ENCODE measurements around the gene WIPF1. TPM values are rescaled to one million over a fixed set of nuclear protein-coding genes. Genes with fewer than 3 reads are reported as not detected.
"Not testable (repeated sequence)": the region's sequence is repeated elsewhere in the genome, so short reads cannot be mapped to it uniquely, and the experiment has no call there.

WIPF1 gene
- polyA plus RNA-seq, 4 donors = 26.7 to 30.8 (median 28.4) TPM

DNA sequence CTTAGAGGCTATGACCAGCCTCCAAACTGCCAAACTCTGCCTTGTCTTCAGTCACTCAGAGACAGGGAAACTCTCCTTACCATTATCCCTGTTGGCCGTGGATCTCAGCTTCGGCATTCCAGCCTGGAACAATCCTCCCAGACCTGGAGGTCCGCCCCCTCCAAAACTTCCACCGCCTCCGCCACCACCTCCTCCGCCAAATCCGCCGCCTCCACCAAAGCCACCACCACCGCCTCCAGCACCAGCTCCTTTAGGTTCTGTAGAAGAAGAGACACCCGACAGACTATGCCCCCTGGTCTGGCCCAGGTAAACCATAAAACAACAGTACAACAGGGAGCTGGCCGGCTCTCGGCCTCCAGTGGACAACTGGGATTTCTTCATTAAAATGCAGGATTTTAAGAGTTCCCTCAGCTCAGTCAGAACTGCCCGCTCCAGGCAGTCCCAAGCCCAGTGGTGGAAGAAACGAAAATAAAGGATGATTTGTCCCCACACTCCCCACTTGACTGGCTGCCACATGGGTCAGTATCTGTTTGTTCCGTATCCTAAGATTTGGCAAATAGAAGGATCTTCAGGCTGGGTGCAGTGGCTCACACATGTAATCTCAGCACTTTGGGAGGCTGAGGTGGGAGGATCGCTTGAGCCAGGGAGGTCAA, 22.4 kb downstream of the WIPF1 start:
- no peak for DNase-seq (ENCODE audit: low read depth in 4 of 4, low spot score in 3 of 4)

DNA sequence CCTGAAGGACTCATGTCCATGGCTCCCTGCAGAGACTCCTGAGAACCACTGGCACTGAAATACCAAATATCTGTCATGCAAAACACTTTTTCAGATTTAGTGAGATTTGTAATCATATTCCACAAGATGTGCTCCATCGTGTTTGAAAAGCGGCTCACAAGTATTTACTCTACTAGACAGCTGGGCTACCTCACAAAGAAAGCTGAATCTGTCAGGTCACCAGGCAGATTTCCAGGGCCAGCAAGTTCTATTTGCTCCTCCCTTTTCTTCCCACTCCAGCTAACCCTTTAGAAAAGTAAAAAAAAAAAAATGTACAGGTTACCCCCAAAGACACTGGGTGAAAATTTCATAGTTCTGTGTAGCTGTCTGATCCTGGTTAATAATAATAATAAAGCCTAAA, 22.9 kb downstream of the WIPF1 start:
- DNase-seq (ENCODE audit: low read depth in 4 of 4, low spot score in 3 of 4) = peak in 1 of 4 donors; percentile 16

GRCh38 chr2:174573621-174574081, 24.0 kb downstream of the WIPF1 start:
- no peak for DNase-seq (ENCODE audit: low read depth in 4 of 4, low spot score in 3 of 4)

DNA sequence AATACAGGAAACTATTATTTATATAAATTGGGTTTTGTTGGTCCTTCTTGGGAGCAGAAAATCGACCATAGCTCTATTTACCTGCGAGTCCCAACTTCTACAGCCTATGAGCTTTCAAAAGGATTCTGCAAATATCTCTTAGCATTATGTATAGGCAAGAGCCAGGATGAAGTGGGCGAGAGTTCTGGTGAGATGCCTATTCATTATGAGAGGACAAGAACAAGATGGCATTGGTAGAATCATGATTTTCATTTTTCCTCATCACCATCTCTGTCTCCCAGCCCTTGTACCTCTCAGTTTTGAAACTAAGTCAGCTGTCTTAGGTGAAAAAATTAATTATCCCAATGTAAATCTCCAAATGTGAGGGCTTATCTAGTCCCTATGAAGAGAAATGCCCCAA, 25.0 kb downstream of the WIPF1 start:
- no peak for DNase-seq (ENCODE audit: low read depth in 4 of 4, low spot score in 3 of 4)

GRCh38 chr2:174571669-174572323, 25.8 kb downstream of the WIPF1 start:
- no peak for DNase-seq (ENCODE audit: low read depth in 4 of 4, low spot score in 3 of 4)

DNA sequence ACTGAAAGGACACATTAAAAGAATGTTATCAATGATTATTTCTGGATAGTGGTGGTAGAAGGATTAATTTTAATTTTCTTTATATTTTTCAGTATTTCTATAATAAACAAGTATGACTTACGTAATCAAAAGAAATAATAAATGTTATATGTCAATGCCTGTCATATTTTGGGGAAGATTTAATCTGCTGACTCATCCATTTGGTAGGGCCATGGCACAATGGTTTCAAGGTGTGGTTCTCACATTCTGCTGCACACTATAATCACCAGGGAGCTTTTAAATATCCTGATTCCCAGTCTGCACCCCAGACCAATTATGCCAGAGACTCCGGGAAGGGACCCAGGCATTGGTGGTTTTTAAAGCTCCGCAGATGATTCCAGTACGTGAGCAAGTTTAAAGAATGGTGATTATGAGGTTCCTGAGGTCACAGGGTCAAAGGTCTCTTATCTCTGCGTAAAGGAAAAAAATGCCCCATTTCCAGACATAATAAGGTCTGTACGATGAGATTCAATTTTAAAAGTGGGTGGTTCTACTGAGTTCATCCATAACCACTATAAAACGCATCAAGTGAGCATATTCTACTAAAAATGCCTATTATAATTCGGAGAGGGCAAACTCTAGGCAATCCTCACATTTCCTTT, 27.2 kb downstream of the WIPF1 start:
- no peak for DNase-seq (ENCODE audit: low read depth in 4 of 4, low spot score in 3 of 4)

- no peak for DNase-seq (ENCODE audit: low read depth in 4 of 4, low spot score in 3 of 4)
These were observed 27.9 kb downstream of the WIPF1 start for GRCh38 chr2:174569678-174570077.

GRCh38 chr2:174568425-174568824, 29.2 kb downstream of the WIPF1 start:
- no peak for DNase-seq (ENCODE audit: low read depth in 4 of 4, low spot score in 3 of 4)

GRCh38 chr2:174566871-174567270, 30.7 kb downstream of the WIPF1 start:
- no peak for DNase-seq (ENCODE audit: low read depth in 4 of 4, low spot score in 3 of 4)

DNA sequence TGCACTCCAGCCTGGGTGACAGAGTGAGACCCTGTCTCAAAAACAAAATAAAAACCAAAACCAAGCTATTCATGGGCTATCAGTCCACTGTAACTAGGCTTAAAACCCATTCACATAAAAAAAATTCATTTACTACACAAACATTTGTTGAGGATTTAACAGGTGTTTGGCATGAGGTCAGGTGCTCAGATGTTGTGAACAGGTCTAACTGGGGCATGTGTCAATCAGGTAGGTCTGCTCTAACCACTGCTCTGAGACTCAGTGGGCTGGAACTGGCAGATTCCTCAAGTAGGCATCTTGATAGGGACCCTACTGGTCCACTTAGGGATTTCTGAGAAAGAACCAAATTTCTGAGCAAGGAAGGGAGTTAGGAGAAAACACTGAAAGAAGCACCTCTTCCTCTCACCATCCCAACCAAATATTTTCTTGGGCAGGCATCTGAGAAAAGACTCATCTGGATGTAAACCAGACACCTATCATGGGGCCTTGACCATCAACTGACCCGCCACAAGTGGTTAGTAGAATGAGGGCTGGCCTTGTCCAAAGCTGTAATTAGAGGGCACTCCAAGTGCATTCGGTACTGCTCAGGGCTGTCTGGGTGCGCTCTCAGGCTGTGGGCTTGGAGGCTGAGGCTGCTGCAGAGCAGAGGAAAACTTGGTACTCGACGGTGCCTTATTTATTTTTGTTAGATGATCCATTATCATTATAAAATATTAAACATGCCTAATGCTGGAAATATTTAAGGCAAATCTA, 33.9 kb downstream of the WIPF1 start:
- DNase-seq (ENCODE audit: low read depth in 4 of 4, low spot score in 3 of 4) = no peak

- no peak for DNase-seq (ENCODE audit: low read depth in 4 of 4, low spot score in 3 of 4)
These were observed 35.6 kb downstream of the WIPF1 start for GRCh38 chr2:174561972-174562370.

GRCh38 chr2:174561283-174561971, 36.2 kb downstream of the WIPF1 start:
- peak in 2 of 4 donors; percentile 20 to 37 for DNase-seq (ENCODE audit: low read depth in 4 of 4, low spot score in 3 of 4)

DNA sequence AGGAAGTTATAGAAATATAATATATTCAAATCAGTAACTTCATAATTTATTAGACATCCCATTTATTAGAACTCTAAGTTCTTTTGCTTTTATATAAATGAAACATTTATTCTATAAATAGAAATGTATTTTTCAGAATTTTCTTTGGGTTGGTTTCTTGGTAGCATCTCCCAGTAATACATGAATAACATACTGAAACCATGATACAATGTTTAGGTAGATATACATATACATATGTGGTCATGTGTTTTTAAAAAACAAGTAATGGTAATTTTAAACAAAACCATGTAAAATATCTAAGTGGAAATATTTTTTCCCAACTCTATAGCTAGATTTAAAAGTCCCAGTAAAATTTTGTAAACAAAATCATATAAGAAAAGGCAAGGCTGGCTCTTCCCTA, 36.9 kb downstream of the WIPF1 start:
- no peak for DNase-seq (ENCODE audit: low read depth in 4 of 4, low spot score in 3 of 4)

DNA sequence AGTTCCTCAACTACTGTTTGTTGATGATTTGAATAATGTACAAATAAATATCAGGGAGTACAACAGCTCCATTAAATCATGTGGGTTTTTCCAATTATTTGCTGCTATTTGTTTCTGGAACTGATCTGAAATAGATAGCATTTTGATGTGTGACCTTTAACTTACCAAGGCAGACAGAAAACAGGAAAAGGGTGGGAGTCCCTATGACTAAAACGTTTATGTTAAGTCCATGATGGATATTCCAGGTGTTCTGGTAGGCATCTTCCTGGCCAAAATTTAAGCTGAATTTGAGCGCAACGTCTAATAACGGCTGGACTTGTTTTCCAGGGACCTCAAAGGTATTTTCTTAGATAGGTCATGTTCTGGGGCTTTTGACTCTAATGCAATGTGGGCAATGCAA, 41.6 kb downstream of the WIPF1 start:
- DNase-seq (ENCODE audit: low read depth in 4 of 4, low spot score in 3 of 4) = no peak

DNA sequence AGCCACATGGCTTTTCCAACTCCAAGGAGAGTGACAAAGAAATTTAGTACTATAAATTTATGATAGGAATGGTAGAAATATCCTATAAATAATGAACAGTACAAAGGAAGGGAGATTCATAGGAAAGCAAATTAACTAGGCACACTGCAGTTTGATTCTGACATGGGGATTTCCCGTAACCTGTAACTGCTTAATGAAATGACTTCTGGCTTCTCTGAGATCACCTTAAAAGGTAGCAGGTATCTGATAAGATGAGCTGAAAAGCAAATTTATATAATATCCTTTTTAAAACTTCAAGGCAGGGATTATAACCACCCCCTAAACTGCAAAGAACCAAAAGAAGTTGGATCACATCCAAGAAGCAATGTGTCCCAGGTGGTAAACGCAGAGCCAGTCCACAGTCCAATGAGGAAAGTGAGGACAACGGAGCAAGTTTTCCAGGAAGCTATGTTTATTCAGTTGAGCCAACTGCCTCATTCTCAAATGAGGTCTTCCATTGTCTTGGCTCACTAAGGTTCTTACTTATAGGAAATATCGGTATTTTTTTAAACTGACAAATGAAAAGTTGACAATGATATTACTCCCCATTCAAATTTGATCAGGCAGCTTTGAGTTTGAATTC, 43.0 kb downstream of the WIPF1 start:
- no peak for DNase-seq (ENCODE audit: low read depth in 4 of 4, low spot score in 3 of 4)

GRCh38 chr2:174553811-174554493, 43.7 kb downstream of the WIPF1 start:
- DNase-seq (ENCODE audit: low read depth in 4 of 4, low spot score in 3 of 4) = no peak

DNA sequence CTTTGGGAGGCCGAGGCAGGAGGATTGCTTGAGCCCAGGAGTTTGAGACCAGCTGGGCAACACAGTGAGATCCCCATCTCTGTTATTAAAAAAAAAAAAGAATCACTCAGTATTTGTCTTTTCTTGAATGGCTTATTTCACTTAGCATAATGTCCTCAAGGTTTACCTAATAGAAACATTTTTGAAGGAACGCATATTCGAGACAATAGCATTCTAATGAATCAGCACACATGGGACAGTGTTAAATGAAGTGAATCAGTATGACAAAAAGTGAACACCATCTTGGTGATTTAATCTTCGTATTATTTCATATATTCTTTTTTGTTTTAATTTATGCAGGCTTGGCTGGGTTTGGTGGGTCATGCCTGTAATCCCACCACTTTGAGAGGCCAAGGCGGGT, 44.7 kb downstream of the WIPF1 start:
- DNase-seq (ENCODE audit: low read depth in 4 of 4, low spot score in 3 of 4) = no peak

DNA sequence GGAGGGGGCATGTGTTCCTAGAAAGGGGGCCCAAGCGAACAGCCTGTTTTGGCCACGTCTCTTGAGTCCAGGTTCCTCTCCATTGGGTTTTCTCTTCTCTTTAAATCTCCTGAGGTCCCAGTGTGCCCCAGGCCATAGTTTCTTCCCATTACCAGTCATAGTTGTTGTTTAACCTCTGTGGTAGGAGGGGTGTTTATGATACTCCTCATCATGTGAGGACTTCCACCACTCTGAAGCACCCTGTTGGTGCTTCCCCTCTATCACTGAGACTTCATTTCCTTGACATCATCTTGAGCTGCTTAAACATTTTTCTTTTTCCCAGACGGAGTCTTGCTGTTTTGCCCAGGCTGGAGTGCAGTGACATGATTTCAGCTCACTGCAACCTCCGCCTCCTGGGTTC, 45.9 kb downstream of the WIPF1 start:
- no peak for DNase-seq (ENCODE audit: low read depth in 4 of 4, low spot score in 3 of 4)

DNA sequence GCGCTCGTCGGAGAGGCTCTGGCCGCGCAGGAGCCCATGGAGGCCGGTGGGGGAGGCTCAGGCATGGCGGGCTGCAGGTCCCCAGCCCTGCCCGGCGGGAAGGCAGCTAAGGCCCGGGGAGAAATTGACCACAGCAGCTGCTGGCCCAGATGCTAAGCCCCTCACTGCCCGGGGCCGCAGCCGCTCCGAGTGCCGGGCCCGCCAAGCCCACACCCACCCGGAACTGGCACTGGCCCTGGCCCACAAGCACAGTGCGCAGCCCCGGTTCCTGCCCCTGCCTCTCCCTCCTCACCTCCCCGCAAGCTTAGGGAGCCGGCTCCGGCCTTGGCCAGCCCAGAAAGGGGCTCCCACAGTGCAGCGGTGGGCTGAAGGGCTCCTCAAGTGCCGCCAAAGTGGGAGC, 49.0 kb downstream of the WIPF1 start:
- DNase-seq (ENCODE audit: low read depth in 4 of 4, low spot score in 3 of 4) = not testable (repeated sequence)

DNA sequence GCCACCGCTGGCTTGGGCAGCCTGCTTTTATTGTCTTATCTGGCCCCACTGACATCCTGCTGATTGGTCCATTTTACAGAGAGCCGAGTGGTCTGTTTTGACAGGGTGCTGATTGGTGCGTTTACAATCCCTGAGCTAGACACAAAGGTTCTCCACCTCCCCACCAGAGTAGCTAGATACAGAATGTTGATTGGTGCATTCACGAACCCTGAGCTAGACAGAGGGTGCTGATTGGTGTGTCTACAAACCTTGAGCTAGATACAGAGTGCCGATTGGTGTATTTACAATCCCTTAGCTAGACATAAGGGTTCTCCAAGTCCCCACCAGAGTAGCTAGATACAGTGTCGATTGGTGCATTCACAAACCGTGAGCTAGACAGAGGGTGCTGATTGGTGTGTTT, 49.6 kb downstream of the WIPF1 start:
- DNase-seq (ENCODE audit: low read depth in 4 of 4, low spot score in 3 of 4) = not testable (repeated sequence)

Measured in right renal pelvis (tissue), 4 donors.